Cardiac septum (tissue), 1 donor: ENCODE results near the gene ZDBF2. TPM values are rescaled to one million over a fixed set of nuclear protein-coding genes. Genes with fewer than 3 reads are reported as not detected.
A peak's percentile ranks its signal among the peaks of the same experiment; 100 is the strongest.
"Not testable (repeated sequence)": the region's sequence is repeated elsewhere in the genome, so short reads cannot be mapped to it uniquely, and the experiment has no call there.

Source experiments
- DNase-seq: peaks from one replicate; pipeline ENCODE4 v3.0.0-alpha.2; 2020; ENCODE audit warnings: low spot score
- intact Hi-C: fragments of 100-400 bp; cut with DNase I; formaldehyde crosslinking; loops from one replicate; pipeline ENCODE4 v1.14.0; 2022
- long read RNA-seq: library from polyadenylated mRNA; unstranded; transcript quantifications from one replicate; pipeline ENCODE4 v2.0.0, GENCODE V29; 2021
- total RNA-seq: library from RNA; stranded (reverse); fragmentation: NEBNext Ultra II Directional; extraction: Animal tissue kit (Norgen Biotek cat#: 25700); gene quantifications from one replicate; pipeline ENCODE4 v1.2.1, GENCODE V29; 2021
- donor health status: DM: no; HTN: no; CAD: no.

ZDBF2 gene
- total RNA-seq, result 15.4 TPM
- long read RNA-seq, full-length matches to known transcripts, result 2 of 9 reads
- long read RNA-seq, partial matches to known transcripts, result 0 of 9 reads
- long read RNA-seq, other reads (novel, unspliced or antisense), result 7 of 9 reads

DNA sequence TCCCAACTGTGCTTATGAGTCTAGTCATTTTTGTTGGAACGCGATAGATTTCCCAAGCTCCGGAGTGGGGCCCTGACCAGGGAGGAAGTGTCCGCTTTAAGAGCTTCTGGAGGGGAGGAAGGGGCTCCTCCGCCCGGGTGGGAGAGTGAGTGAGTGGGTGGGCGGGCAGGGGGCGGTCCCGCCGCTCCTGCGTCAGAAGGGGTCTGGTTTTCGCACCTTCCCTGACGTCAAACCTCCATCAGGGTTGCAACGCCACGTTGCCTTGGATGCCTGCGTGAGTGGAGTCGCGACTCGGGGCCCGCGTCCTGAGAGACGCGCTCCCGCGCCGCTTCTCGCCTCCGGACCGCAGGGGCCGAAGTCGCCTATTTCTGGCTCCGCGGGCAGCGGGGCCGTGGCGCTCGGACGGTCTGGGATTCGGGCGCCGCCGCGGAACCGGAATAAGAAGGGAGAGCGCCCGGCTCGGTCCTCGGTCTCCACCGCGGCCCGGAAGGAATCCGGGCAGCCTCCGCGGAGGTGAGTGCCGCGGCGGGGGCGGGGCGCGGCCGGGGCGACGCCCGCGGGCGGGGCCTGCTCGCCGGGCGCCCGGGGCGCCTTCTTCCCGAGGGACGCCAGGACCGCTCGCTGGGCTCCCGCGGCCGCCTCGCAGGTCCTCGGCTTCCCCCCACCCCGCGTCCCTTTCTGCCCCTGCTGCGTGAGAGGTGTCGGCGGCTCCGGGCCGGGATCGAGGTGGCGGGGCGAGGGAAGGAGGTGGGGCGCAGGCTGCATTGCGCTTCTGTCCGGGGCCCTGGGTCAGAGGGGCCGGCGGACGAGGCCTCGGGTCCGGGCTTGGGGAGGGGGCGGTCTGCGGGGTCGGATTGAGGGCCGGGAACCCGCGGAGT, at the start of gene ZDBF2:
TSS of gene ZDBF2 (plus strand) at position 230 of the 878 bp plus-strand sequence. CDS start 7,187 bp downstream, outside the sequence.
- DNase-seq, result no peak
- intact Hi-C loops, result loop anchor here (10.0 kb wide), 1 partner anchor 170 kb away; the partner anchor contains the start of gene ADAM23

DNA sequence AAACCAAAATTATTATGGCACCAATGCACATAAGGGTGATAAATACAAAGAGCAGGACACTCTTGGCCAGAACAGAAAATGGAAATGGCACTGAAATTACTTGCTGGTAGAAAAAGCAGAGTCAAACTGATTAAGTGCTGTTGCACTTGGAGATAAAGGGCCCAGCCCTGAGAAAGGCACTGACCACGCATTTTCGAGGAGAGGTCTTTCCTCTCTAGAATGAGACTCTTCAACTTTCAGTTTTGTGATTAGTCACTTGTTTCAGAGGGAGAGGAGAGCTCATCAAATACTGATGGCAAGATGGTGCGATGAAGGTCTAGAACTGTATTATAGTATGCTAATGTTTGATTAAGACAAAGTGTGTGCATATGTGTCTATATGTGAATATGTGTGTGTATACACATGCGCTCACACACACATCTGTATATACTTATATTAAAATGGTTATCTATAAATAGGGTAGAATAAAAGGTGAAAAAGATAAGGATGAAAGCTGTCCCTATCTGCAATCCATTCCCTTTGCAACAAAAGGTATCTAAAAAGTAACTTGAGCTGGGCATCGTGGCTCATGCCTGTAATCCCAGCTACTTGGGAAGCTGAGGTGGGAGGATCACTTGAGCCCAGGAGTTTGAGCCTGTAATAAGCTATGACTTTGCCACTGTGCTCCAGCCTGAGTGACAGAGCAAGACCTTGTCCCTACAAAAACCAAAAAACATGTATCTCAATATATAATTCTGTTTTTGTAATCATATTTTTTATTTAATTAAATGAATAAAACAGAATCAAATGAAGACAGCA, 48.8 kb upstream of the ZDBF2 start:
- DNase-seq, result no peak
- intact Hi-C loops, result no loop called here

DNA sequence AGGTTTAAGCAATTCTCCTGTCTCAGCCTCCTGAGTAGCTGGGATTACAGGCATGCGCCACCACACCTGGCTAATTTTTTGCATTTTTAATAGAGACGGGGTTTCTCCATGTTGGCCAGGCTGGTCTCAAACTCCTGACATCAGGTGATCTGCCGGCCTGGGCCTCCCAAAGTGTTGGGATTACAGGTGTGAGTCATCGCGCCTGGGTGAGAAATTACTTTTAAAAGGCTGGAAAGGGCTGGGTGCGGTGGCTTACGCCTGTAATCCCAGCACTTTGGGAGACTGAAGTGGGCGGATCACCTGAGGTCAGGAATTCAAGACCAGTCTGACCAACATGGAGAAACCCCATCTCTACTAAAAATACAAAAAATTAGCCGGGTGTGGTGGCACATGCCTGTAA, 45.8 kb upstream of the ZDBF2 start:
- intact Hi-C loops, DNase-seq: not testable (repeated sequence)

DNA sequence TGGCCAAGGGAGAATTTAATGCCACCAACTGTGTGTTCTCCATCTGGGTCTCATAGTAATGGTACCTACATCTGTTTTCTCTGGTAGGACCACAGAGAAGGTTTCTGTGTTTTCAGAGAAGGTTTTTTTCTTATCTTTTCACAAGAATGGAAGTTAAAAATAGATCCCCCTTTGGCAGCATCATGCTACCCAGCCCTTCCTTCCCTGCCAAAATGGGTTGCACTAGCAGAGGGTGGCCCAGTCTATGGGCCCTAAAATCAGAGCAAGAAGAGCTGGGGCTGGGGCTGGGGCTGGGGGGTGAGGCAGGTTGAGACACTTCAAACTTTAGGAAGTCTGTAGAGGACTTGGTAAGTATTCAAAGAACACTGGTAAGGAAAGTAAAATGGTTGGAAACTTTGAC, 44.8 kb upstream of the ZDBF2 start:
- DNase-seq, result no peak
- intact Hi-C loops, result no loop called here

DNA sequence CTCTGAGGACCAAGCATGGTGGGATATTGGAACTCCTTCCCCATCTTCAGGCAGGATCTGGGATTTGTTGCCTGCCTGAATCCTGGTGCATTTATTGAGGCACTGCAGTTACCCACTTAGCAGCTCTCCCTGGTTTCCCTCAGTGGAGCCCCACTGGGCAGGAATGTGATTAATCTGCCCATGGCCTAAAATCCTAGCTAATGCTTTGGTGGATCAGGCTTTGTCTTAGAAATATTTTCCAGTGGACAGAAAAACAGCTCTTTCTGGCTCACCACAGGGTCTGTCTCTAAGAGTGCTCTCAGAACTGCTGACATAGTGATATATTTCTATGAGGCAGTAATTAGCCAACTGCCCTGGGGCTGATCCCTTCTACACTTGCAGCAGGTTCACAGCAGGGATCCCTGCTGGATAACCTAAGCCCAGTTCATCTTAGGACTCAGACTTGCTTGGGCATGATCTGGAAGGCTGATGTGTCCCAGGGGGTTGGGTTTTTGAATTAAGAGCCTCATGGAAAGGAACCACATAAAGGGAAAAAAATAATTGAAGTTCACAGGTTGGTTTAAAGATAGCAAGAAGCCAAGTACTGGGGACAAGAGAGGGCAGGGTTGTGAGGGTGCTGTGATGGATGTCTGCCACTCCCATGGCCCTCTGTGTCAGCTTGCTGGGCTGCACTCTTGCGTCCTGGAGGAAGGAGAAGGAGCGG, 44.3 kb upstream of the ZDBF2 start:
- intact Hi-C loops, result no loop called here
- no peak for DNase-seq

DNA sequence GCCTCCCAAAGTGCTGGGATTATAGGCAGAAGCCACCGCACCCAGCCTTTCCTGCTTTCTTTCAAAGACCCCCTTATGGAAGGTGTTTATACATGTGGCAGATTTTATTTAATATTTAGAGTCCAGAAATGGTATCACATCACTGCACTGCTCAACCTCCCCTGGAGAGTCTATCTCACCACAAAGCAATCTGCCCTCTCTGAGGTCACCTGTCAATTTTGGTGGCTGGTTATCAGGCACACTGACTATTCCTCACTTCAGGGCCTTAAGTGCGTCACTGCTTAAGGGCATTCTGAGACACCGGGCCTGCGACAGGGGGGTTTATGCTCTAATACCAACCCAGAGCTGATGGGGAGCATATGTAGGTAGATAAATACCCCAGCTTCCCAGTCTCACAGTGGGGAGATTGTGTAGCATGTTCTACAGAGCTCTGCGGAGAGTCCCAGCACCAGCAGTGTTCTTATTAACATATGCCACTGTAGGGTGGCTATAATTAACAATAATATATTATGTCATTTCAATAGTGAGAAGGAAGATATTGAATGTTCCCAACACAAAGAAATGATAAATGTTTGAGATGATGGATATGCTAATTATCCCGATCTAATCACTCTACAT, 42.7 kb upstream of the ZDBF2 start:
- no peak for DNase-seq
- intact Hi-C loops, result no loop called here

DNA sequence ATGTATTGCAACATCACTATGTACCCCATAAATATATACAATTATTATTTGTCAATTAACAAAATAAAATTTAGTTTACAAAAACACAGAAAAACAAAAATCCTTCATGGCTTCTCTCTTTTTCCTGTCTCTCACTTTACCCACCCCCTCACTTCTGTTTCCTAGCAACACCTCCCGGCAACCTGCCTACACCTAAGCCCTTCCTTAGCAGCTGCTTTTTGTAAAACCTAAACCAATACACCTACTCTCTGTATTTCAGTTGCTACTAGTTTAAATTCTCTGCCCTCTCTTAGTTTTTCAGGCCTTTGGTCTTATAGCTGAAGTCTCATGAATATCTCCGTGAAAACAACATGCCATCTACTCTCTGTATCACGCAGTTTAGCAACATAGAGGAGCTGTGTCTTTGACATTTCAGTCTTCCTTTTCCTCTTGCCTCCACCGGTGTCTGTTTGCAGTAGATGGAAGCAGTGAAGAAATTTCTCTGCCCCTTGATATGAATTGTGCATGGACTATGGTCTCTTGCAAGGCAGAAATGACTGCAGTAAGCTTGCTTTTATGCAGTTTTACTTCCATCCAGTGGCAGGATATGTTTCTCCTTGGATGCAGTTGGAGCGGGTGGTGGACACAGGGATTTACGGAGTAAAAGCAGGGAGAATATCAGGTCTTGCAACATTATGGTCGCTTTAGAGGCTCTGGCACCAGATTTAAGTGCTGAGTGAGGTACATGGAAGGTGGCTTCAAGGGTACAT, 42.0 kb upstream of the ZDBF2 start:
- intact Hi-C loops, result no loop called here

DNA sequence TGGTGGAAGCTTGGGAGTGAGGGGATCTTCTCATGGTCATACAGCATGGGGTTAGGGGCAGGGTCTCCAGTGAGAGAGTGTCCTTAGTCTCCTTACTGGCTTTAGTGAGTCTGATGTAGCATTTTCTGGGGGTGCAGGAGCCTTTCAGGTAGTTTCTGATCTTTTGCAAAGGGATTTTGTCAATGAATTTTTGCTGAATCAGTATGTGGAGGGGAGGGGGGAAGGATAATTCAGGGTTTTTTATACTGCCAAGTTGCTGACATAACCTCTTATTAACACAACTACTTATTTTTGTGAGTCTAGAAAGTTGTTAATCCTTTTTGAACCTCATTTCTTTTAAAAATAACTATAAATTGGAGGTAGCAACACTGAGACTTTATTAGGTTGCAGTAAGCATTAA, 35.3 kb upstream of the ZDBF2 start:
- intact Hi-C loops, result no loop called here
- DNase-seq, result no peak

More for the DNA sequence above, 42.0 kb upstream of the ZDBF2 start:
- no peak for DNase-seq

DNA sequence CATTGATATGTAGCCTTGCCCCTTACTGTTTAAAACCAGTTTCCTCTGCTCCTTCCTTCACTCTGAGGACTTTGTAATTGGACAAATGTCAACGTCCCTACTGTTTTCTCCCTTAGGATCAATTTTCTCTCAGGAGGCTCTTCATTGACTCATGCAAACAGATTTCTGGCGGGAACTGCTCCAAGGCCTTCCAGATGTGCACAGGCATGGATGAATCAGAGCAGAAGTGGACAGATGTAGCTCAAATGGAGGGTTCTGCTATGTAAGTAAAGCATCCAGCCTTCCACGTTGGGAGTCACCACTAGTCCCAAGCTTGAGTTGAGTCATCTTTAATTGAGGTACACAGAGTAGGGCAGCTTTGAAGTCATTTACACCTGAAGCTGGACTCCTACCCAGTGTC, 34.1 kb upstream of the ZDBF2 start:
- intact Hi-C loops, result no loop called here
- peak; percentile 43 for DNase-seq

DNA sequence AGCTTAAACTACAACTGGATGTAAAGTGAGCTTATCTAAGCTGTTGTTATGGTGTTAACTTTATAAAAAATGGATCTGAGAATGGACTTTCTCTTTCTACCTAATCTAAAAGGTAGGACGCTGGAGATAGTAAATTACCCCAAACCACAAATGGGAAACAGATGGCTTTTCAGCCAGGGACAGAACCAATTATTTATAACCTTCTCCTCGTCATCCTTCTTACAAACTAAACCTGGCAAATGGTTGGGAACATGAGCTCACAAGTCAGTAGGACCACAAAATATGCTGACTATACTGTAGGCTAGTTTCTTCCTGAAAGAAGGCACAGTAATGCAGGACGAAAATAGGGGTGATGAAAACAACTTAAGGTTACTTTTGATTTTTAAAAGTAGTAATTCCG, 32.7 kb upstream of the ZDBF2 start:
- intact Hi-C loops, result no loop called here
- no peak for DNase-seq

DNA sequence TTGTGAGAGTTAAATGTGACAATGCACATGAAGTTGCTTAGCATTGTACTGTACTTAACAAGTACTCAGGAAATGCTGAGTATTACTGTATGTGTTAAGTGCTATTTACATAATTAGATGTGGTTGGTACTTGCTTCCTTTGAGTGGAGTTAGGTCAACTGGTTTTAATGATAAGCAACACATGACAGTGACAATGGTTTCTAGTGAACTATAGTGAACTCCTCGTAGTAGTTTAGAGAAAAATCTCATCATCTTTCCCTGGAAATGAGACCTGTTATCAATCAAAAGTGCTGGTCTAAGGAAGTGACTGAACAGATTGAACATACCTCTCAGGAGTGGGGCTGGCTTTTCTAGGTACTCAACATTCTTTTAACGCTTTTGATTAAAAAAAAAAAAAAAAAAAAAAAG, 29.2 kb upstream of the ZDBF2 start:
- intact Hi-C loops, result no loop called here
- DNase-seq, result no peak

DNA sequence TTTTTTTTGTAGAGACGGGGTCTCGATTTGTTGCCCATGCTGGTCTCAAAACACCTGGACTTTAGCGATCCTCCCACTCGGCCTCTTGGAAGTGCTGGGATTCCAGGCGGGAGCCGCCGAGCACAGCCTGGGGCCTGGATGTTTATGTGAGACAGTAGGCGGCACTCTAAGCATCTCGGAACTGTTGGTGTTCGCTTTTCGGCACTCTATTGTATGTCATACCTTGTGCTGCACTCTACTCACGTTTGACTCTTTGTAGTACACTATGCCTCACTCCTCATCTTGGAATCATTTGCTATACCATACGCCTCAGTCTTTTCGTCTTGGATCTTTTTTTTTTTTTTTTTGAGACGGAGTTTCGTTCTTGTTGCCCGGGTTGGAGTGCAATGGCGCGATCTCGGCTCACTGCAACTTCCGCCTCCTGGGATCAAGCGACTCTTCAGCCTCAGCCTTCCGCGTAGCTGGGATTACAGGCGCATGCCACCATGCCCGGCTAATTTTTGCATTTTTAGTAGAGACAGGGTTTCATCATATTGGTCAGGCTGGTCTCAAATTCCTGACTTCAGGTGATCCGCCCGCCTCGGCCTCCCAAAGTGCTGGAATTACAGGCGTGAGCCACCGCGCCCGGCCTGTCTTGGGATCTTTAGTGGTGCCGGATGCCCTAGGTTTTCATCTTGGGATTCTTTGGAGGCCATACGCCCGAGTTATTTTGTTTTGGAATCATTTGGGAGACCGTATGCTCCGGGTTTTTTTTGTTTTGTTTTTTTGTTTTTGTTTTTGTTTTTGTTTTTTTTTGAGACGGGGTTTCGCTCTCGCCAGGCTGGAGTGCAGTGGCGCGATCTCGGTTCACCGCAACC, 24.2 kb upstream of the ZDBF2 start:
- intact Hi-C loops, result no loop called here
- DNase-seq, result peak; percentile 73

DNA sequence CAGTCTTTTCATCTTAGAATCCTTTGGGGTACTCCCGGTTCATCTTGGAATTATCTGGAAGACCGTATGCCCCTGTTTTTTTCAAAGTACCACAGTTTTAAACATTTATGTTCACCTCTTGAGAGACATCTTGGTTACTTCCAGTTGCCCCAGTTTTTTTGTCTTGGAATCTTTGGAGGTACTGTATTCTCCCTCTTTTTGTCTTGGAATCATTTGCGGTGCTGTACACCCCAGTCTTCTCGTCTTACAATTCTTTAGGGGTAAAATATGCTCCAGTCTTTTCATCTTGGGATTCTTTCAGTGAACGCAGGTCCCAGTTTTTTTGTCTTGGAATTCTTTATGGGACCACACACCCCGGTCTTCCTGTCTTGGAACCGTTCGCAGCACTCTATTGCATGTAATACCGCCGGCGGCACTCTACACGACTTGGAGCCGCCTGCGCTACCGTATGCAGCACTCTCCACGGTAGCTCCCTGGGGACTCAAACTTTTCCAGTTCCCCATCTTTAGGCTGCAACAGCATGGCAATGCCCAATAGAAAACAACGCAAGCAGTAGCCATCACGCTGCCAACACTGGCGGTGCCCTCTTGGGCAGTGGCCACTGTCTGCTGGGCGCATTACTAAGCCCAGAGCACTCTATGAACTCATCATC, 21.2 kb upstream of the ZDBF2 start:
- DNase-seq, result no peak
- intact Hi-C loops, result no loop called here

DNA sequence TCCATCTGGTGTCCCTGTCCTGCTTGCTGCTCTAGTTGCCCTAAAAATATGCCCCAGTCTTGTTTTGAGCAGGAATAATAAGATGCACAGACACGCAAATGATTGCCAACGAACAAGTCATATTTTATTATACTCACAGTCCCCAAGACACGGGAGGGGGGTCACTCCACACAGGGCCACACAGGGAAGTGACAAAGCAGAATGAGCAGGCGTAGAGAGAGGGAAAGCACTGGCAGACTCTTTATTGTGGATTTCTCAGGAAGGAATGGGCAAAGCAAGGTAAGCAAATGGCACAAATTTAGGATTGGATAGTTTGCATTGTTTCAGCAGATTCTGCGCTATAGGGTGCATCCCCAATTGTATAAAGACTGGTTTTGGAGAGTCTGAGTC, 20.7 kb upstream of the ZDBF2 start:
- intact Hi-C loops, result no loop called here
- no peak for DNase-seq

DNA sequence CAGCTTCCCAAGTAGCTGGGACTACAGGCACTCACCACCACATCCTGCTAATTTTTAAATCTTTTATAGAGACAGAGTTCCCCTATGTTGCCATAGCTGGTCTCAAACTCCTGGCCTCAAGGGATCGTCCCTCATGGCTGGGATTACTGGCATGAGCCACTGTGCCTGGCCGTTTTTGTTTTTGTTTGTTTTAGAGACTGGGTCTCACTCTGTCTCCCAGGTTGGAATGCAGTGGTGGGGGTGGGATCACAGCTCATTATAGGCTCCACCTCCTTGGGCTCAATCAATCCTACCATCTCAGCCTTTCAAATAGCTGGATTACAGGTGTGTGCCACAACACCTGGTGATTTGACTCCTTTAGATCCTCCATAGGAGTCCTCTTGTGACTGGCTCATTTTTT, 19.5 kb upstream of the ZDBF2 start:
- no peak for DNase-seq
- intact Hi-C loops, result no loop called here

DNA sequence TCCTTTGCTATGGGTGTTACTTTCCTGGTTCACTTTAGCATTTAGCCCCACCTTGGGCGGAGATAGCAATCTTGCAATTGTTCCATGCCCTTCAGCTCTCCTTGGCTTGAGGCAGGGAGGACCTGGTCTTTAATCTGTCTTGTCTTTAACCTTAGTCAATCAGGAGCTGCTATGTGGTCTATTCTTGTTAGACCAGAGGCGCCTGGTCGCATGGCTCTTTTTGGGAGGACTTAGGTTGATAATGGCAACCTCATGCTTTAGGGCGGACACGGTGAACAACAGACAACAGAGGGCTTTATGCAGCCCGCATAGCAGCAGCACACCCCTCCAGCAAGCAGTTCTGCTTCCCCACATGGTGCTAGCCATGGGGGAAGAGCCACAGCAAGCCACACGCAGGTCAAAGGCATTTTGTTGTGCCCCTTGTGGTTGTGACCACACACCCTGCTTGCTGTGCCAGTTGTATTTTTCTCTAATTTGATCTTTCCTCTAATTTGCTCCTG, 17.7 kb upstream of the ZDBF2 start:
- intact Hi-C loops, result no loop called here

DNA sequence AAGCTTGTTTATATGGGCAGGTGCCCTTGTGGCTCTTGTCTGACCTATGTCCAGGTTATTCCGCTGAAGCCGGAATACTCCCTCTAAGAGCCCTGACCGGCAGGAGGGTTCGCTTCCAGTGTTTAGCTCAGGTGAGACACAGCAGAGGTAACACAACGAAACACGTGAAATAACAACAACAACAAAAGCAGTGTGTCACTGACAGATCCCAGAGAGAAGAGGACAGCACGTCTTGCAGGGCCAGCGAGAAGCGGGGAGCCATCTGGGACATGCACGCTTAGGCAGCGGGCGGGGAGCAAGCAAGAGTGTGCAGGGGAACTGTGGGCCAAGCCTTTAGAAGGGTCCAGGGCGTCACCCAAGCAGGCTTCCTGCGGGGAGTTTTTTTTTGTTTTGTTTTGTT, 17.1 kb upstream of the ZDBF2 start:
- DNase-seq, result no peak
- intact Hi-C loops, result no loop called here

More for the DNA sequence above, 17.7 kb upstream of the ZDBF2 start:
- no peak for DNase-seq
